ENCODE measurements around the gene LIMK2.
"Not testable (repeated sequence)": the region's sequence is repeated elsewhere in the genome, so short reads cannot be mapped to it uniquely, and the experiment has no call there.

LIMK2 gene

GRCh38 chr22:31290494-31291471, 78.7 kb downstream of the LIMK2 start:
- DNase-seq (ENCODE audit: low read depth): peak; percentile 97

- DNase-seq (ENCODE audit: low read depth): peak; percentile 45
These were observed 79.6 kb downstream of the LIMK2 start for GRCh38 chr22:31291481-31292235.

- DNase-seq (ENCODE audit: low read depth): peak; percentile 95
These were observed 80.3 kb downstream of the LIMK2 start, which contains the start of gene PIK3IP1 for GRCh38 chr22:31292236-31292989. Gene PIK3IP1 (minus strand): TSS chr22:31292488. CDS start chr22:31292344, 144 bp downstream.

DNA sequence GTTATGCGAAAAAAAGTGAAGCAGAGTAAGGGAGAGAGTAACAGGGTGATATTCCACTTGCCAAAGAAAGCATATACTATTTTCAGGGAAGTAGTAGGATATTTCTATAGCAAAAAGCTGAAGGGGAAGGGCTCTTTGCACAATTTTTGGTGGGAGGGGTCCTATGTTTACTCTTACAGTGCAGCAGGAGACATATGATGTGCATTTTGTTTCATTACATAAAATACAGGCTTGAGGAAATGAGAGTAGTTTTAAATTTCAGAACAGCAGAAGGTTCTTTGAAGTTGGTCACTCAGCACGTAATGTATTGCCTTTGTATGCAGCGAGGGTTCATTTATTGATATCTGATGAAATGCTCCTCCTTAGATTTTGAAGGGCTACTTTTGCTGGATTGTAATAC, 83.3 kb downstream of the LIMK2 start:
- no peak for DNase-seq (ENCODE audit: low read depth)

DNA sequence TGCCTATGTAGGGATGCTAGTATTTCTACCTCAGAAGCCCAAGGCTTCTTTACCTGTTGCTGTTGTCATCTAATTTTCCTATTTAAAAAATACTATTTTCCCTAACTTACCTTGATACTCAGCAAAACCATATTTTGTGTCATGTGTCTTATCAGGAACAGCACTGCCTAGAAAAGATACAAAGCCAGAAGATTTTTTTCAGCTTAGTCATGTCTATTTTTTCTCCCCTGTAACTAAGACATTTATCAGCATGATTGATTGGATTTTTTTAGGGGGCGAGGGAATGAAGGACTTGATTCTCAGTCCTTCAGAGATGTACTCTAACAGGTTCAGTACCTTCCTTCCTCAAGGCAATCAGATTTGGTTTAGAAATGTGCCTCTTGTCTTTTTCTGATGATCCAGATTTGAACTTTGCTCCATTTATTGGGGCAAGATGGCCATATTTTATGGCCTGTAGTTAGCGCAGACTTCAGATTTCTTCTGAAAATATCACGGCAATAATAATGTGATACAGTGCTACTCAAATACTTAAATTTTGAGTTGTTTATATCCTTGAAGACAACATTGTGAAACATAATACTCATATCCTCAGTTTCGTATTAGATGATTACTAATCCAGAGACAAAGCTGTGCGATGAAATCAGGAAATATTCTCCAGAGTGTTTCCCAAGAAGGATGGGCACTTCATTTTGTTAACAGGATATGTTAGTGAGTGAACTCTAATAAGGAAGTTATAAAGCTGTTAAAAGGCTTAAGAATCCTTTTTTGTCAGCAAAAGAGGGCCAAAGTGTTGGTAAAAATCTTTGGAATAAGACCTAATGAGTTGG, 83.9 kb downstream of the LIMK2 start:
- peak; percentile 77 for DNase-seq (ENCODE audit: low read depth)

DNA sequence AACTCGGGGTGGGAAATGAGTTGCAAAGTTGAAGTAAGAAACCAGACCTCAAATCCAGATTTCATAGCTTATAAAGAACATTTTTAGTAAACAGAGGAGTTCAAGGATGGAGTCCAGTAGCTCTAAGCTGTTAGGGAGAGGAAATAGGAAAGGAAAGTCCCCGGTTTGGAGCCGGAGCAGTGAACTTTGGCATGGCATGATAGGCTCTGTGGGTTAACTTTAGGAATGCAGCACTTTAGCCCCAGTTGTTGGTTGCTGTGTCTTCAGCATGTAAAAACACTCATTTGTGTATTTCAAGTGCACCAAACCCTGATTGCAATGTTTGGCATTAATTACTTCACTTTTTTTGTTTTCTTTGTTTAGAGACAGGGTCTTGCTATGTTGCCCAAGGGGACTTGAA, 88.8 kb downstream of the LIMK2 start:
- DNase-seq (ENCODE audit: low read depth): no peak

DNA sequence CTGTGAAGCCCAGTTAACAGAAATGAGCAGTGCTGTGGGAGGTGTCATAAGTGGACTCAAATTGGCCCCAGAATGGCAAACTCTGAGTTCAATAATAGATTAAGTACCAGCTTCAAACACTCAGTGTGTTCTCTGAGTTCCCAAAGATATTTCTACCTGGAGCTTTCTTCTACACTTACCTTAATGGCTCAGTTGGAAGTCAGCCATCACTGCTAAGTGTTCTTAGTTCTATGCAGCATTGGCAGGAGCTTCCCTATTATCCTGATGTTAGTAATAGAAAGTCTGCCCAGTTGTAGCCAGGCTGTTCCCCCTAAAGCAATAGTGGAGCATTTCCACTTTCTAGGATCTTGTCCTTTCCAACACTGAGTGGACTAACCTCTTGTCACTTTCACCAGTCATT, 89.9 kb downstream of the LIMK2 start:
- no peak for DNase-seq (ENCODE audit: low read depth)

- DNase-seq (ENCODE audit: low read depth): no peak
These were observed 90.4 kb downstream of the LIMK2 start for GRCh38 chr22:31302537-31302936.

GRCh38 chr22:31305194-31305593, 93.1 kb downstream of the LIMK2 start:
- no peak for DNase-seq (ENCODE audit: low read depth)

DNA sequence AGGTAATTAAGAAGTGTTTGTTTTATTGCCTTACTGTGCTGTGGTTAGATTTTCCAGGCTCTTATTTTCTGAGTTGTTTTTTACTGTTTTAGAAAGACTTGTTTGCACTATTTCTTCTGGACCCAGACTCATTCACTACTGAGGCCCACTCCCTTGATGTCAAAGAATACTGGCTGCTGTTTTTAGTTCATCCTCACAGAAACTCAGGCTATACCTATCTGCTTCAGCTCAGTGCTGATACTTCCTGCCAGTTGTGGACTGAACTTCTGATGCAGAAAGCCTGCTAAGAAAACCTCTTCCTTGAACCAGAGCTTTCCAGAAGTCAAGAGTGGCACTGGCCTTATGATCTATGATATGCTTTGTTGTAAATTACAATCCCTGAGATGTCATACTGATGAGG, 96.1 kb downstream of the LIMK2 start:
- no peak for DNase-seq (ENCODE audit: low read depth)

DNA sequence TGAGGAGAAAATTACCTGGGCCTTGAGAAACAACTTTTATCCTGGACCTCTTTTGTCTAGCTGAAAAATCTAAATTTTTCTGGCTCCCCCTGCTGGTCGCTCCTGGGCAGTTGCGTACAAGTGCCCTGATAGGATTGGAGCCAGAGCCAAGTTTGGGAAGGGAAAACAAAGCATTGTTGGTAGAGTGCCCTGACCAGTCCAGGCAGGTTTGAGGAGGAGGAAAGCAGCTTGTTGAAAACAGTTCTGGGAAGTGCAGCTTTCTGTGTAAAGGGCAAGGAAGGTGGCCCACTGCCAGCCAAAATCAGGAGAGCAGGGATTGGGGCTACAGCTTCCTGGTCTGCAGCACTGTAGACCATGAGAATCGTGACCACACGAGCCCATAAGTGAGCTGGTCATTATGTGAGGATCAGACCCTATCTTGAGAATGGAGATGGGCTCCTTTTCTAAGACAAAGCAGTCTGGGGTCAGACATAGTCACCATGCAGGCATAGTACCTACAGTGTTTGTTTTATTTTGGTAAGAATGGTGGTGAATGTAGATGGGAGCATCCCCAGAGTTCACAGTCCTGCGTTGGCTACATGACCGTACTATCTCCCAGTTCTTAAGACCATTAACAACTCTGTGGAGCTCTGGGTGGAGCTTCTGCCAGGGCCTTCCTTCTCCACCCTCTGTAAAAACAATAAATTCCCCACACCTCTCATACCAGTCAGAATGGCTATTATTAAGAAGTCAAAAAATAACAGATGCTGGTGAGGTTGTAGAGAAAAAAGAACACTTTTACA, 101.5 kb downstream of the LIMK2 start:
- peak; percentile 48 for DNase-seq (ENCODE audit: low read depth)

DNA sequence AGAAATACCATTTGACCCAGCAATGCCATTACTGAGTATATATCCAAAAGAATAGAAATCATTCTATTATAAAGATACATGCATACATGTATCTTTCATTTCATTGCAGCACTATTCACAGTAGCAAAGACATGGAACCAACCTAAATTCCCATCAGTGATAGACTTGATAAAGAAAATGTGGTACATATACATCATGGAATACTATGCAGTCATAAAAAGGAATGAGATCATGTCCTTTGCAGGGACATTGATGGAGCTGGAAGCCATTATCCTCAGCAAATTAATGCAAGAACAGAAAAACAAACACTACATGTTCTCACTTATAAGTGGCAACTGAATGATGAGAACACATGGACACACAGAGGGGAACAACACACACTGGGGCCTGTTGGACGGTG, 102.1 kb downstream of the LIMK2 start:
- DNase-seq (ENCODE audit: low read depth): not testable (repeated sequence)

GRCh38 chr22:31321421-31321820, 109.3 kb downstream of the LIMK2 start:
- DNase-seq (ENCODE audit: low read depth): no peak

- DNase-seq (ENCODE audit: low read depth): no peak
These were observed 111.8 kb downstream of the LIMK2 start for GRCh38 chr22:31323578-31324550.

- no peak for DNase-seq (ENCODE audit: low read depth)
These were observed 114.8 kb downstream of the LIMK2 start for GRCh38 chr22:31326877-31327276.

DNA sequence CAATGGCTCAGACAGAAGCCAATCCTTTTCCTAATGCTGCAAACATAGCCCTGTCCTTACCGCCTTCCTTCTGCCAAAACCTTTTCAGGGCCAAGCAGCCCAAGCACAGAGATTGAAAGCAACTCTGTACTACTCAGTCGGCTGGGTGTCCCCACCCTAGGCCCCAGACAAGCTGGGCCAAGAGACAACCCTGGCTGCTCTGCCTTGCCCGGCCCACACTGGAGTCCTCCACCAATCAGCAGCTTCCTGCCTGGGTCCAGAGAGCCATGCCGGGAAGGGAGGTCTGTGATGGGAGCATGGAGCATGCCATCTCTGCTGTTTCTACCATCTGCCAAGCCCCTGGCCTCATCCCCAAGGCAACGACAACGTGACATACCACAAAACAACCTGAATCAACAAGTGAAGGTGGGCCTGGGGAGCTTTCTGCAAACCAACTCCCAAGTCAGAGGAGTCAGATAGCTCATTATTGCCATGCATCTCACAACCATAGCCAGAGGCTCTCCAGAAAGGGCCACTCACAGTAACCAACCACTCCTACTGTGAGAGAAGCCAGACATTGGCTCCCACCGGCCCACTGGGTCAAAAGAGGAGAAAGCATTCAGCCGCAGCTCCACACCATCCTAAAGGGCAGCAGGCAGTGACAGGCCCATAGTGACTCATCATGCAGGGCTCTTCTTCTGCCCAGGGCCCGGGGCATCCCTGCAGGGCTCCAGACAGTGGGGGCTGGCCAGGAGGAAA, 115.9 kb downstream of the LIMK2 start:
- DNase-seq (ENCODE audit: low read depth): no peak

DNA sequence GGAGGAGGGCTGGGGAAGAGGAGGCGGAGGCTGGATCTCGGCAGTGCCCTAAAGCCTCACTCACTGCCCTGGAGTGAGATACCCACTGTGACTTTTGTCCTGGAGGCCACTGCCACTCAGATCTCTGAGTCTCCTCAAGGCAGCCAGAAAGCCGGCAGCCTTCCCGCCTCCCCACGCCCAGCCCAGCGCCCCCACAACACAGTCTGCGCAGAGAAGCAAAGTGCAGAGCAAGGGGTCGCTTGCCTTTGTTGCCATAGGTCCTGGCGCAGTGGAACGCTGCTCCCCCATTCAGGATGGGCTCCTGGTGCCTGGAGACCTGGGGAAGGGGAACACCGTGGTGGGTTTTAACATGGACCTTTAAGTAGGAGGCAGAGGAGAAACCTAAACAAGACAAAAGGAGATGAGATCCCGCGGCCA, 116.5 kb downstream of the LIMK2 start:
- DNase-seq (ENCODE audit: low read depth): no peak

- peak; percentile 61 for DNase-seq (ENCODE audit: low read depth)
These were observed 116.9 kb downstream of the LIMK2 start for GRCh38 chr22:31329029-31329428.
